ENCODE results near the gene SMCO2.

- TF ChIP-seq, protein P1, sequence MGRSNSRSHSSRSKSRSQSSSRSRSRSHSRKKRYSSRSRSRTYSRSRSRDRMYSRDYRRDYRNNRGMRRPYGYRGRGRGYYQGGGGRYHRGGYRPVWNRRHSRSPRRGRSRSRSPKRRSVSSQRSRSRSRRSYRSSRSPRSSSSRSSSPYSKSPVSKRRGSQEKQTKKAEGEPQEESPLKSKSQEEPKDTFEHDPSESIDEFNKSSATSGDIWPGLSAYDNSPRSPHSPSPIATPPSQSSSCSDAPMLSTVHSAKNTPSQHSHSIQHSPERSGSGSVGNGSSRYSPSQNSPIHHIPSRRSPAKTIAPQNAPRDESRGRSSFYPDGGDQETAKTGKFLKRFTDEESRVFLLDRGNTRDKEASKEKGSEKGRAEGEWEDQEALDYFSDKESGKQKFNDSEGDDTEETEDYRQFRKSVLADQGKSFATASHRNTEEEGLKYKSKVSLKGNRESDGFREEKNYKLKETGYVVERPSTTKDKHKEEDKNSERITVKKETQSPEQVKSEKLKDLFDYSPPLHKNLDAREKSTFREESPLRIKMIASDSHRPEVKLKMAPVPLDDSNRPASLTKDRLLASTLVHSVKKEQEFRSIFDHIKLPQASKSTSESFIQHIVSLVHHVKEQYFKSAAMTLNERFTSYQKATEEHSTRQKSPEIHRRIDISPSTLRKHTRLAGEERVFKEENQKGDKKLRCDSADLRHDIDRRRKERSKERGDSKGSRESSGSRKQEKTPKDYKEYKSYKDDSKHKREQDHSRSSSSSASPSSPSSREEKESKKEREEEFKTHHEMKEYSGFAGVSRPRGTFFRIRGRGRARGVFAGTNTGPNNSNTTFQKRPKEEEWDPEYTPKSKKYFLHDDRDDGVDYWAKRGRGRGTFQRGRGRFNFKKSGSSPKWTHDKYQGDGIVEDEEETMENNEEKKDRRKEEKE (IDR thresholded peaks at IDR 0.05): no peak
- TF ChIP-seq EEA1 (CRISPR knock-in tag; IDR thresholded peaks at IDR 0.05; ENCODE audit: borderline replicate concordance) (no peak), EZH2 (conservative IDR thresholded peaks at IDR 0.05; ENCODE audit: low read depth, low read length) (no peak), LCORL (IDR thresholded peaks at IDR 0.05) (no peak), LCORL (CRISPR knock-in tag; IDR thresholded peaks at IDR 0.05) (no peak), MAZ (IDR thresholded peaks at IDR 0.05; ENCODE audit: borderline replicate concordance, low read depth, low read length) (no peak), MAZ (CRISPR knock-in tag; IDR thresholded peaks at IDR 0.05; ENCODE audit: low read depth) (no peak)
- TF ChIP-seq, protein P2, sequence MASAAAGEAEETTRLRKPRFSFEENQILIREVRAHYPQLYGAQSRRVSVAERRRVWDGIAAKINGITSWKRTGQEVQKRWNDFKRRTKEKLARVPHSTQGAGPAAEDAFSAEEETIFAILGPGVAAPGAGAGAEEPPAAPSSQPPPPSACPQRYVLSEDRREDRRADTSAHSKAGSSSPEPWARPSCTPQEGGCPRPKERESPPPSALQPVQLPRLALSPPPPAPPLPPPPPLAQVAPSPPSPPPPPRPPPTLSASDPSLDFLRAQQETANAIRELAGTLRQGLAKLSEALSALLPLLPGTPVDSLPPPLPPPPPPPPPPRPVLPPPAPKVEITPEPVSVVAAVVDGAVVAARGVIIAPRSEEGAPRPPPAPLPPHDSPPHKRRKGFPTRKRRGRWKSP (CRISPR knock-in tag; IDR thresholded peaks at IDR 0.05): no peak
Observed at GRCh38 chr12:27537855-27538675, 91.5 kb downstream of the SMCO2 start.

Data from HepG2 (cell line).